HG02981 (cell line): ENCODE results near the gene TNNI3K.

ENCODE experiments used
- ATAC-seq: cut with Tn5 transposase; IDR thresholded peaks from one replicate; pipeline ENCODE4 v1.9.1; 2021; ENCODE audit warnings: mild to moderate bottlenecking, moderate library complexity; ENCODE audit not compliant: unreplicated experiment

Gene TNNI3K

DNA sequence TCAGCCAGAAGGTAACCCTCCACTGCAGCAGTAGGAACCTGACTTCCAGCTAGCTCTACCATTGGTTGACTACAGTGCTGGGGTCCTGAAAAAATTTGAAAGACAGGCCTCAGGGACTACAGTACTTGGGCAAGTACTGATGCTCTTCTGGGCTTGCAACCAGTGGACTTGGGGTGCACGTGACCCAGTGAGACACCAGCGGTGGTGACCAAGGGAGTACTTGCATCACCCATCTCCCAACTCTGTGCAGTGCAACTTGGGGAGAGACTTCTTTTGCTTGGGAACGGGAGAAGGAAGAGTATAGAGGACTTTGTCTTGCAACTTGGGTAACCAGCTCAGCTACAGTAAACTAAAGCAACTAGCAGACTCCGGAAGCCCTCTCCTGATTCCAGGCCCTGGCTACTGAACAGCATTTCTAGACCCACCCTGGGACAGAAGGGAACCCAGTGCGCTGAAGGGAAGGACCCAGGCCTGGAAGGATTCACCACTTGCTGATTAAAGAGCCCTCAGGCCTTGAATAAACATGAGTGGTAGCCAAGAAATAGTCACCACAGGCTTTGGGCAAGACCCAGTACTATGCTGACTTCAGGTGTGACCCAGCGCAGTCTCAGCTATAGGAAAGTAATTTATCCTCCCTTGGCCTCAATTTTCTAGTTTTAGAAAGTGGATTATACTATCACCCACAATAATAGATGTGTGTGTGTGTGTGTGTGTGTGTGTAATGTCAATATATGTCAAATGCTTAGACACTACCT lies 45.6 kb downstream of the TNNI3K start:
- ATAC-seq, result no peak

DNA sequence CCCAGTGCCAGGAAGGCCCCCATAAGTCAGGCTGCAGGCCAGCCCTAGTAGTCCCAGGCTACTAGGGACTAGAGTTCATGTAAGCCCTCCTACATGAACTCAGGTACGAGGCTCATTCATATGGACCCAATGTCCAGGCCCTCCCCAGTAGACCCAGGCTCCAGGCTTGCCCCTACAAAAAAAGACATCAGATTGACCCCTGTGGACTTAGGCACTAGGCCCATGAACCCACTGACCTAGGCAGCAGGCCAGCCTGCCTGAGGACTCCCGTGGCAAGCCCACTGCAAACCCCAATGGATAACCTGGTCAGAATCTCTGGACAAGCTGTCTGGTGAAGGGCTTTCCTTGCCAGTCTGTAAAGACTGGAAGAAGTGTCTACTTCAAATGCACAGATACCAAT lies 51.2 kb downstream of the TNNI3K start:
- ATAC-seq, result no peak

DNA sequence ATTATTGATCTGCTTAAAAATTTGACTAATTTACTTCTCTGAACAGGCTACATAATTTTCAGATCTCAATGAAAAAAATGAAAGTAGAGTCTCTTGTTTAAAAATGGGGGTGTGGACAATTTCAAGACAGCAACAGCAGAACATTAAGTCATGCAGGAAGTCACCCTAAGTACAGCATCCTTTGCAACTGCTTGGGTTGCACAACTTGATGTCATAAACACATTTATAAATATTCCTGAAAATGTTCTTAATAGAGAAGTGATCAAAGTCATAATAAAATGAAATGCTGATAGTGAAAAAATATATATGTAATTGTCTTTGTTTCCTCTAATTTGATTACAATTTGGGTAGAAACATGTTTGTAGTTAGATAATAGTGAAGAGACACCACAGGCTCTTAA lies 79.3 kb downstream of the TNNI3K start:
- no peak for ATAC-seq

DNA sequence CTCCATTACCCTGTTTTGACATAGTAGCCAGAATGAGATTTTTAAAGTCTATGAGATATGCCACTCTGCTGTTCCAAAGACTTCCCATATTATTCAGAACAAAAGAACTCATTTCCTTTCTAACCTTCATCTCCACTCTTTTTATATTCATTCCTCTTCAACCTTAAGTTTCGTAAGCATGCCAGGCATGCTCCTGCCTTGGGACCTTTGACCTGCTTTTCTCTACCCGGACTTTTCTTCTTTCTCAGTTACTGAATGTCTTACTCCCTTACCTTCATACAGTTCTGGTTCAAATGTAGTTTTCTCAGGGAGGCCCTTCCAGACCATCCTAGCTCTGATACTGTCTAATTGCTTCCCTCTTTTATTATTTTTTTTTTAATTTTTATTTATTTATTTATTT lies 81.1 kb downstream of the TNNI3K start:
- ATAC-seq, result no peak

DNA sequence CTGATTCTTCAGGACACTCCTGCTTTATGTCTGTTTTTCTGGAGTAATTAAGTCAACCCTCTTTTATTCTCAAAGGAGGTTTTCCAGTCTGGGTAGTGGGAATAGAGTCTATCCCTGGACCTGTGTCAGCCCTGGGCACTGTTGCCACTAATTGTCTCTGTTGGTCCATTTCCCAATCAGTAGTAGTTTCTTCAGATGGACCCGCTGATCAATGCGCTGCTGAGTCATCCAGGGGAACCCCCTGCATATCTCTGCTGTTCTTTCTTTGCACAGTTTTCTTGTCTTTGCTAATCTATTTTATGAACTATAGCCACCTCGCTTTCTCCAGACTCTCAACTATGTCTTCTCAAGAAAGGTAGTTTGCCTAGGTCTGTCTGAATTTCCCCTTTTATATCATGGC lies 82.5 kb downstream of the TNNI3K start:
- ATAC-seq, result no peak

DNA sequence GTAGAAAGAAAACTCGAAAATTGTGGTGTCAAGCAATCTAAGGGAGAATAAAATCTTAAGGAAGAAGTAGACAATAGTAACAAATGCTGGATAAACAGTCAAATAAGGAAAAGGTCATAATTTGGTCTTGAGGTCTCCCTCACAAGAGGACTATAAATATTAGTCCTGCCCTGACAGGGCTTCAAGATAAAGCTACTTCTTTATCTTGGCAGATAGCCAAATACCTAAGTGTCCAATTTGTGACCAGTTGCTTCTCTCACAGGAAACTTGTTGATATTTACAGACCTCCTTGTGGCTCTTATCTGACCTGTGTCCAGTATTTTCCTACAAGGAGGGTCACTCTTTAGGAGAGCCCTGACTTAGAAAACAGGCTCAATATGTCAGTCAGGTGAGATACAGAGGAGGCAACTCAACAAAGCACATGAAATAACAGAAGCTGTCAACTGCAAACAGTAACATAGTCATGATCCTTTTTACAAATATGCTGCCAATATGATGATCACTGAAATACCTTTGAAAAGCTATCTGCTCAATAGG lies 88.8 kb downstream of the TNNI3K start:
- ATAC-seq, result no peak

DNA sequence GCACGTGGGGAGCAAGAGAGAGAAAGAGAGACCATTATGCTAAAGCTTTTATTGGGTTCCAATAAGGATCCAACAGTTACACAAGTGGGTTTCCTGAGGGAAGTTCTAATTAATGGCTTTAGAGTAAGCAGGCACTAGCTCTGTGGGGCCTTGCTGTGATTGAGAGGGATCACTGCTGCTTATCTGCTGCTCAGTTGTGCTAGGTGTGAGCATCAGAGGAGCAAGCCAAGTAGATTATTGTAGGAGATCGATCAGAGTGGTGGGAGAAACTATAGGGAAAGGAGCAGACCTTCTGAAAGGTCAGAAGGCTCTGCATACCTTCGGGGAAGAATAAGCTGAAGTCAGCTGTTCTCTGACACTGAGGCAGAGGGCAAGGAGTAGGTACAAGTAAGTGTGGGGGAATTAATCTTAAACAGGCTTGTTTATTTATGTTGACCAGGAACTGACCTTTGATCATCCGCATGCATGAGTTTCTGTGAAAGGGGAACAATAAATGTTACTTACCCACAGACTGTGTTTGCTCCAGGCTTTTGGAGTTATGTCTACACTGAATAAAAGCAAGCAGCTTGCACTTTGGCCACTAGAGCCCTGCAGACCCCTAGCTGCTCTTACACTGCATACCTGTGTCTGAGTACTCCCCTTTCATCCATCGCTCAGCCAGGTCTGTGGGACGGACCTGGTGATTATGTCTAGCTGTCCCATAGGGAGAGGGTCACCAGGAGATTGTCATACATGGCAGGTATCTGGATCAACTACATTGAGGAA lies 89.7 kb downstream of the TNNI3K start:
- ATAC-seq, result no peak

DNA sequence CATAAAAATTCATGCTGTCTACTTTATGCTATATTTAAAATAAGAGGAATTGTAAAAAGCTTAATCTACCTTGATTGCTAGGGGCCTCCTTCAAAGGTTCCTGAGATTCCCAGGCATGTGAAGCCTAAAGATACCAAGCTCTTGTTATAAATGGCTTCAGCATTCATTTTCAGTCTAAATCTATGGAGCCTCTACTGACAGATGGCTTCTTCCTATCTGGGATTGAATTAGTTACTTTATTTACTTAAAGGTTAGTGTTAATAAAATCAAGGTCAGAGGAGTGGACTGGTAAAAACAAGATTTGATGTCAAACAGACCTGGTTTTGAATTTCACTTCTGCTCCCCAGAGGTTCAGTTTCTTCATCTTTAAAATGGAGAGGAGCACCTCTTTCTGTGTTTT lies 93.7 kb downstream of the TNNI3K start:
- ATAC-seq, result no peak

DNA sequence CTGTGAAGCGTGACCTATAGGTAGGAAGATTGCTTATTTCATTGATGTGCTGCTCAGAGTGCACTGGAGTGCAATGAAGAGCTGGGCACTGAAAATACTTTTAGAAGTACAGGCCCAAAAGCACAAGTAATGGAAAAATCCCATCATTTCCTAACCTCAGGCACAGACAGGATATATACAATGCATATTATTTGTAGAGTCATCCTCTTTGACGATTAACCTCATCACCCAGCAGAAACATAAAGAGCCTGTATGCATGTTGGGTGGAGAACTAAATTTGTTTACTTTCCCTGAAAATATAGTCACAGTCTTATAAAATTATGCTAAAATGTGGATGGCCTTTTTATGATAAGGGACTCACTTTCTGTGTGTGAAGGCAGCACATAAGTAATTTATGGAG lies 98.1 kb downstream of the TNNI3K start:
- ATAC-seq, result no peak

DNA sequence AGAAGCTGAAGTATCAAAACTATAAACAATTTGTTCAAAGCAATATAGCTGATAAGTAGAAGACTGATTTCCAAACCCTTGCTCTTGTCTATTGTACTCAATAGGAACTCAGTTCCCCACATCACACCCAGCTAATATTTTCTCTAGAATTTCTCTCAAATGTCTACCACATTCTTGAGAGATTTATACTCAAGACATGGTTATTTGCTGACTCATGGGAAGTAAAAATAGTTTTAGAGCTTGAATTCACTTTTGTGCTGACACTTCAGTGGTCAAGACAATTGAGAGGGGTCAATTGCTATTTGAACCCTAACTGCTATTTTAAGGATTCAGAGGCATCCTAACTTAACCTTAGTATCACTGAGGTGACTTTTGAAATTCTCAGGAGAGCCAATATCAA lies 99.0 kb downstream of the TNNI3K start:
- no peak for ATAC-seq

DNA sequence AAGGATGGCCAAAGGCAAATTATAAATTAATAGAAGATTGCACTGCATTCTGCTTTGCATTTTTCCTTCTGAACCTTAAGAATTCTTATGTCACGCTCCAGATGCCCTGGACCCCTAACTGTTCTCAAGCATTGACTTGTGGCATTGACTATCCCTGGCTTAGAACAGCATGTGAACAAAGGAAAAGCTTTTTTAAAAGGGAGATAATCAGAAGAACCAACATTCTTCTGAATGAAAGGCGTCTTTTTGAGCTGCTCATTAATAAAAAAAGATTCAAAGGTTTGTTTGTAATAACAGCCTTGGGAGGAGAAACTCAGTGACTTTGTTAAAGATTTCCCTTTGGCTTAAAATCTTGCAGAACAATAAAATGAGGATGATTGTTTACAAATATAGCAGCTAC lies 105.5 kb downstream of the TNNI3K start:
- ATAC-seq, result no peak

DNA sequence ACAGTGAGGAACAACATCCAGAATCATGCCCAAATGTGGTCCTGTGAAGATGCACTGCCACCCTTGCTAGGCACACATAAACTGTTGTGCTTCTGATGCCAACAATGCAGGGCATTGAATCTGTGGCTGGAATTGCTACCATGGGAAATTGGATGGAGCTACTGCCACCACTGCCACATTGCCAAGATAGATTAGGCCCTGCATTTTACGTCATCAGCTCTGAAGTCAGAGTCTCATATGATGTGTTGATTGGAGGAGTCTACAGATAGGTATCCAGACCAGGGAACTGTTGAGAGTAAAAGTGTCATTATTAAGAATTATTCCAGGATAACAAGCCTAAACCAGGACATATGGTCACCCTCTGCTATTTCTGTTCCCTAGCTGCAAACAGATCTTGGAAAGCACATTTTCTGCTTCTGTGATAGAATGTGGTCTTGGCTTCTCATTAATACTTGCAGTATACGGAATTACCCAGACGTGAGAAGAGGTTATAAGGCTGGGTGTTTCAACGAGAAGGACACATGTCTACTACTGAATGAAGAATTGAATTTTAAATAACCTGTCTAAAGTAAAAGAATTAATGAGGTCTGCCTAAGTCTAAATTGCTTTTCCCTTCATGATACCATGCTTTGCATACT lies 106.6 kb downstream of the TNNI3K start:
- ATAC-seq, result no peak

DNA sequence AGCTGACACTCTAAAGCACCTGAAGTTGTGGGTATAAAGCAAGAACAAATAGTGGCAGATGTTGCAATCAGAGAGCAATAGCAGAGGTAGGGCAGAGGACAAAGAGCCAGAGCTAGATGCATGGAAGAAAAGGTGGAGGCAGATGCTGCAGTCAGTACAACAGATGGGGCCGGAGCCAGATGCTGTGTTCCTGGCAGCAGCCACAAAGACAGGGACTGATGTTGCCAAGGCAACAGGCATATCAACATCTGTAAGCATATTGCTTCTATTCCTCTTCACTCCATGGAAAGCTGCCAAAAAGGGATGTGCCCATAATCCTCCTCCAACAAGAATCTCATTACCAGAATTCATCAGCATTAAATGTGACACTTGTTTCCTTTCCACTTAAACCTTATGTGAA lies 108.0 kb downstream of the TNNI3K start:
- no peak for ATAC-seq

DNA sequence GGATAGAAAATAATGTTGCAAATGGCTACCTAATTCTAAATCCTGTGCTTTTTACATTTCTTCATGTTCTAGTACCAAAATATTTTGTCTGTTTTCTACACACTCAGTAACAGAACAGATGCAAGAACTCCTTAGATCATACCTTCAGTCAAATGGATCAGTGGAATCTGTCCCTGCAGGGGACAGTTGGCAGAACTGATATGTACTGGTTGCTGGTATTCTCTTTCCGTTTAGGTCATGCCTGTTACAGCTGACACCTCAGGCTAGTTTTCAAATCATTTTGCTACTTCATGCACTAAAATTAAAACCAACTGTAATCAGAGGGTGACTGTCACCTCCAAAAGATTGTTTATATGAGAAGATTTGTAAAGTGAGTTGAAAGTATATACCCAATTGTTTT lies 109.2 kb downstream of the TNNI3K start:
- no peak for ATAC-seq

DNA sequence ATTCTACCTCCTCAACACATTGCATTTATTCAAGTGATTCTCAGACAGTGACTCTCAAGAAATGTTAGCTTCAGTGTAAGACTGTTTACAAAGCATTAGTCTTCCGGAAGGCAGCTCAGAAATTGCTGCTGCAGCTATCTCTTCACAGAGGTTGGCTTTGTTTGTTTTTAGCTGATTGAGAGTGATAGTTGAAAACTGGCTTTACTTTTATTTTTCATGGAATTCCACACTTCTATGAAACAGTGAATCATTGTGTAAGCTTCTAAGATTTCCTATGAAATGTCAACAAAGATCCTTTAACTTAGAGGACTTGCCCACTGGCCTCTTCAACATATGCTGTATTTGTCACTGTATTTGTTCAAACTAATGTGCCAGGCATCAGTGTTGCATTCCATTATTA lies 121.3 kb downstream of the TNNI3K start:
- no peak for ATAC-seq

DNA sequence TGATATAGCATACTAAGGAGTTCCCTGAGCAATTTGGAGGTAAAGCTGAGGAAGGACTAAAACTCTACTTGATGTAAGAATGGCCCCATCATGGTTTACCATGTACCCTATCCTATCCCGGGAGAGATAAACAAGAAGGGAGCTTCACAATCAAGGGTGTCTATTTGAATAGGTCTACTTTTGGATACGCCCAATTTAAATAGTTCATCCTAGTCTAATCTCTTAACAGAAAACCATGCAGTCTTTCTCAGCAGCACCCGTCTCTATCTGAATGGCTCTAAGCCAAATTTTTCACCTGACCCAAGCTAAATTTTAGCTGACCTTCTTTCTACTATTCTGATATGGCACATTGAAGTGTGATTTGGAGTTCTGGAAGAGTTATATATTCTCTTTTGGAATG lies 122.0 kb downstream of the TNNI3K start:
- no peak for ATAC-seq

DNA sequence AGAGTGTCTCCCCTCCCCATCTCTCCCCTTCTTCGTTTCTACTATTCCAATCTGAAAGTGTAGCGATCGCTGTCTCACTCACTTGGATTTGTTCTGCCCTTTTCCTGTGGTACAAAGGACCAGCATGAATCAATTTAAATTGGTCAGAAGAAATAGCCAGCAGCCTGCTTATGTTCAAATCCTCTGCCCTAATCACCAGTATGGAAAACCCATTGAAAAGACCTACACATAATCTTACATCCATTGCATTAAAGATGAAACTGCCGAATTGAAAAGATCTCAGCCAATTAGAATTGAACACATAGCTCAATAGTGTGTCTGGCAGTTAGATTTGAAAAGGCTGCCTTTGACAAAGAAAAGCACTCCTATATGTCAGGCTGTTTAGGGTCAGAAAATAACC lies 122.6 kb downstream of the TNNI3K start:
- no peak for ATAC-seq

DNA sequence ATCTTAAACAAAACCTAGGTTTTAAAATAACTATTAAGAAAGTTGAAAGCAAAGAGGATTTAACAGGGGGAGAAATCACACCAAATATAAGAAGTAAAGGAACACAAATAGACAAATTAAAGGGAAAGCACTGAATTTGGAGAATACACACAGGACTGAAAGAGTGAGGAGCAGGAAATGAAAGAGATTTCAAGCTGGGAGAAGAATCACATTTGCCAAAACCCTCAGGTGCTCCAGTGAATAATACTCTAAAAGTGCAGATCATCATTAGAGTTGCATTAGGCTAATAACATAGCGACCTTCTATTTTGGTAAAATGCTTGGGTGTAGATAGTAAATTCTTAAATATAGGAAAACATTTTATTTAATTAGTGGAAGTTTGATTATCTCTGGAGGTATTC lies 127.5 kb downstream of the TNNI3K start:
- no peak for ATAC-seq

DNA sequence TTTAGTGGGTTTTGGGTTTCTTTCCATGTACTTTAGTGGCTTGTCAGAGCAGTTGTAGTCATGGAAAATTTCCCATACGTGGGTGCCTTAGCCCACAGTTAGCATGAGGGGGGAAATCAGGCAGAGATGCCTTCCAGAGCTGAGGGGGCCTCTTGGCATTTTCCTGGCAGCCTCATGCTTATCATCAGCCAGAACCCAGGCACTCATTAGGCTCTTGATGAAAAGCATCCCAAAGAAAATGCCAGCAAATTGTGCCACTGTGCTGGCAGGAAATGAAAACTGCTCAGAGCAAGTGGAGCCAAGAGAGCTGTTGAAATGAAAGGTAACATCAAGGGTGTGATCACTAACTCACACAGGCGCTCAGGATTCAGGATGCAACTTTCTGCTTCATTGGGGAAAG lies 128.0 kb downstream of the TNNI3K start:
- ATAC-seq, result no peak

DNA sequence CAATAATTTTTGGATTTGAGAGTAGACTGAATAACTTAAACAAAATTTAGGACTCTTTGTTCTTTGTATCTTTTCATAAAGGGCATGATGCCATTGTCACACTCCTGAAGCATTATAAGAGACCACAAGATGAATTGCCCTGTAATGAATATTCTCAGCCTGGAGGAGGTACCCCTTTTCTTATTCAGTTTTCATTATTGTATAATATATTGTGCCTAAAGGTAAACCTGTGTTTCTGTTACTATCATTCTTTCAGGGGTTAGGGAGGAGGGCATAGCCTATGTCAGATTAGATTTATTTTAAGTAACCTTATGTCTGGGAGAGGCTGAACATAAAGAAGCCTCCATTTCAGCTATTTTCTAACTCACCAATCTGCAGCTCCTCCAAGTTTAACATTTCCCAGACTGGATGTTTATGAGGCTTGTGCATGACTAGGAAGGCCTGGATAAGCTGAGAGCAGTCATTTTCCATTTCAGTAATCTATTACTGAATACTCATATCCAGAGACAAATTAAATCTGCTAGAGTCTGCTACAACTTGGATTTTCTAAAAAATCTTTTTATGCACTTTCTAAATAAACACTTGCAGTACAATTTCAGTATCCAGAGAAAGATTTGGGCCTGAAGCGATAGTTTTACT lies 132.1 kb downstream of the TNNI3K start:
- ATAC-seq, result no peak

DNA sequence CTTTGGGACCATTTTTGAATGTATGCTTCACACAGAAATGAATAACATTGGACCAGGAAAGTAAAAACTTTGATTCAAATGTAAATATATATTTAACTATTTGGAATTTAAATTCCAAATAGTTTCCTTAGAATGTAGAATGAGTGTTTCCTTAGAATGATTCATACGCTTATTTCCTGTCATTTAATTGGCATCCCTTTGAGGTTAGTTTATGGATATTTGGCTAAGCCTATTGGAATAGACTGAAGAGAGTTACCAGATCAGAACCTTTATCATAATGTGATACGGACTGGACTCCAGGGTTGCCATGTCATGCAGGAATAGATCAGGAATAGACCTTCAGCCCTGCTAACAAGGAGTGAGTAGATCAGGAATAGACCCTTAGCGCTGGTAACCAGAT lies 133.1 kb downstream of the TNNI3K start:
- no peak for ATAC-seq
